ENCODE data around the gene DGAT2.

The DGAT2 gene

DNA sequence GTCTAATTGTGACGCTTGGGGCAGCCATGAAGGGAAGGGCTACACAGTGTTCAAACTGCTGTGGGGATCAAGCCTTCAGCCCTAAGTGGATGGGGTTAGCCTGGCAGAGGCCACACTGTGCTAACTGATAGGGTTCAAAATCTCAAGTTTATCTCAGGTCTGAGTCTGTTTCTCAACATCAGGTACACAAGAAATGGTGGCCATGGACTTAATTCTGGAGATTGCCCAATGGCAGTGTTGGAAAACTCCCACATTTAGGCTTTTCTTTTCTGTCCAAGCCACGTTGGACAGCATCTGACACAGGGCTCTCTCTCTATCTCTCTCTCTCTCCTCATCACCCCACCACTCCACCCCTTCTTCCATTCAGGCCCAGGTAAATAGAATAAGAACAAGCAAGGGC, 10.9 kb upstream of the DGAT2 start:
- DNase-seq: no peak

- DNase-seq: no peak
Measured at GRCh38 chr11:75759832-75760231, 8.7 kb upstream of the DGAT2 start.

DNA sequence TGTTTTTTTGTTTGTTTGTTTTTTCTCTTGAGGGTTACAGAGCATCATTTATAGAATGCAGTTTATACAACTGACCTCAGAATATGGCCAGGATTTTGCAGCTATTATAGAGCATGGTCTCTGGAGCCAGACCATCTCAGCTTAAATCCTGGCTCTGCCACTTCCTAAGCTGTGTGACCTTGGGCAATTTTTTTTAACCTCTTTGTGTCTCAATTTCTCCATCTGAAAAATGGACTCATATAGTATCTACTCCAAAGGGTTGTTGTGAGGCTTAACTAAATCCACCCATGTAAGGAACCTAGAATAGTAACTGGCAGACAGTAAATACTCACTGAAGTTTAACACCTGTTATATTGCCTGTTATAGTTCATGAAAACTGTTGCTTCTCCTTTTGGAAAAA, 8.3 kb upstream of the DGAT2 start:
- no peak for DNase-seq

- DNase-seq: no peak
Measured at GRCh38 chr11:75760710-75761493, 7.7 kb upstream of the DGAT2 start.

- DNase-seq: no peak
Measured at GRCh38 chr11:75762158-75762557, 6.4 kb upstream of the DGAT2 start.

GRCh38 chr11:75762885-75763284, 5.7 kb upstream of the DGAT2 start:
- no peak for DNase-seq

- DNase-seq: no peak
Measured at GRCh38 chr11:75763846-75764245, 4.7 kb upstream of the DGAT2 start.

GRCh38 chr11:75765116-75765515, 3.5 kb upstream of the DGAT2 start:
- no peak for DNase-seq

- DNase-seq: no peak
Measured at GRCh38 chr11:75766443-75767227, 1.9 kb upstream of the DGAT2 start.

DNA sequence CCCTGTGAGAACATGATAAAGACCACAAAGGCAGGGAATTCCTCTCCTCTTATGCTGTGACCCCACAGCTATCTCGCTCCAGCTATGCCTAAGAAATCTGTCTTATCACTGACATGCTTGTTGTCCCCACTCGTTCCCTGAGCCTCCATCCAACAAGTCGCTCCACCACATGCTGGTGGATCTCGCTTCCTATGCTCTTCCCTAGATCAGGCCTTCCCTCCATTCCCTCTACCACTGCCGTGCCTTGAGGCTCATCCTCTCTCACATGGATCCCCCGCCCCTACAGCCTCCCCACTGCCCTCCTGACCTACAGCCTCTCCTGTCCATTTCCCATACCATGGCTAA, 1.4 kb upstream of the DGAT2 start:
- no peak for DNase-seq

DNA sequence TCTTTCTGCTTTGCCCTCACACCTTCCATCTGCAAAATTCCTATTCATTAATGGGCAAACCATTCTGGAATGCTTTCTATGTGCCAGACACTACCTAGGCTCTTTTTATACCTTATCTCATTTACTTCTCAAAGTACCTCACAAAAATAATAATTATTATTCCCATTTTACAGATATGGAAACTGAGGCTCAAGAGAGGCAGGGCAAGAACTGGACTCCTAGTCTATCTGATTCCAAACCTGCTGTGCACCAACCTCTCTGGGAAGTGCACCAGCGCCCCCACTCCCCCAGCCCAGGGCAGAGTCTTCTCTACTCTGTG, 826 bp upstream of the DGAT2 start:
- DNase-seq: no peak

DNA sequence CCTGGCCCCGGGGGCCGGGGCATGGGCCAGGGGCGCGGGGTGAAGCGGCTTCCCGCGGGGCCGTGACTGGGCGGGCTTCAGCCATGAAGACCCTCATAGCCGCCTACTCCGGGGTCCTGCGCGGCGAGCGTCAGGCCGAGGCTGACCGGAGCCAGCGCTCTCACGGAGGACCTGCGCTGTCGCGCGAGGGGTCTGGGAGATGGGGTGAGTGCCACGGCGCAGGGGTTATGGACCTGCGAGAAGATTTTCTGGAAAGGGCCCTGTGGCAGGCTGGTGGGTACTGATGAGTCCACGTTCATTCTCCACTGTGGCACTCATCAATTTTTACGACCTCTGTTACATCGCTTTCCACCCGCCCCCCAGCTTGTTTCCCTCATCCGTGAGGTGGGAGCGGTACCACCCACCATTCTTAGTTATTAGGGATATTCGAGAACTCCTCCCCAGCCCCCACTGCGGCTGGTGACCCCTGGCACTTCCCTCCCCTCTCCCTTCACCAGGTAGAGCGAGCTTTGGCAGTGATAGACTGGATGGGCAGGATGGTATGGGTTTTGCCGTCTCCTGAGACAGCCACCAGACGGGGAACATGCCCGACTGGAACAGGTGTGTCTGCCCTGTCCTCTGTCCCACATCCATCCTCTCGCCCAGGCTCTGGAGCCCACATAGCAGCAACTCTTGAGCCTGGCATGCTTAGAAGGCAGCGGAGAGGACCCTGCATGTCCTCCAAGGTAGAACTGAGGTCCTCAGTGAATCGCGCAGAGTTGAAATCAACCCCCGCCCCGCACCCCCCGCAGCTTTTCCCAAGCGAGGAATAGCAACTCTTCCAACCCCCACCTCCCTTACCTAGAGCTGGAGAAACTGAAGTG, 562 bp downstream of the DGAT2 start:
- DNase-seq: no peak

DNA sequence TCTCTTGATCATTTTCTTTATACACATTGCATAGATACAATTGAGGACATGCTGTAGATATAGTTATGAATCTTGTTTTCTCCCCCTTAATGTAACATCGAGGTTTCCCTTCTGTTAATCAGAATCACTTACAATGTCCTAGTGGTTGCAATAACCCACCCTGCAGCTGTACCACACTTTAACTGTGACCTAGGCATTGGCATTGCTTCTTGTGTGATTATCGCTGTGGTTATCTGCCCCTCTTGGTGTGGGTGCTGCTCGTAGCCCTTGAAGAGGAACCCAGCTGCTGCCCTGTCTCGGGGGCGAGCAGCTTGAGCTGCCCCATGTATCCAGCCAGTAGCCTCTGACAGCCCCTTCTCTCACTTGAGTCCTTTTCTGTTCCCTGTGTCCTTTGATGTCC, 1.5 kb downstream of the DGAT2 start:
- no peak for DNase-seq

DNA sequence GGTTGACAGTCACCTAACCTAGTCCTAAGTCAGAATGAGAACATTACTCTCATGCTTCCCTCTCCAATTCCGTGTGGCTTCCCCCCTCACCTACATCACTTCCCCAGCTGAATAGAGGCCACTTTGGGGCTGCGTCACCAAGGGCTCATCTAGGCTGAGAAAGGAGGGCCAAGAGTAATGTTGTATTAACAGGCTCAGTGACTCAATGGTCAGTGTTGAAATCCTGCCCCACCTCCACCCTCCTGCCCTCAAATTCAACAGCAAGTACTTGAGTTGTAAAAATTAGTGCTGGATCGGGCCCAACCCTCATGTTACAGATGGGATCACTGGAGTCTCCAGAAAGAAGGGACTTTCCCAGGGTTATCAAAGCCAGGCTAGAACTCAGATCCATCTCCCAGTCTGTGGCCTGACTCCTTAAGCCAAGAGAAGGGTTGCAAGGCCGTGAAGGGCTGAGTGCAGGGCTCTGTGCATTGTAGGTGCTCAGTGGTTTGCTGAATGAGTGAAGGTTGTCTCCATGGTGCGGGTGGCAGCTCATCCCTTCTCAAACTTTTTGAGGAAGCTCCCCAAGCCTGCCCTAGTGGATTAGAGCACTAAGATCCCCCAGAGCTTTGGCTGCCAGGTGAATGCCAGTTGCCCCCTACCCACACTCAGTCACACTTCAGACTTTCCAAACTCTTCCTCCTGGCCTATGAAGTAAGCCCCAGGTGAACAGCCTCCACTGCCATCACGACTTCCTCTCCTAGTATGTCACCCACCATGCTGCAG, 3.2 kb downstream of the DGAT2 start:
- no peak for DNase-seq

DNA sequence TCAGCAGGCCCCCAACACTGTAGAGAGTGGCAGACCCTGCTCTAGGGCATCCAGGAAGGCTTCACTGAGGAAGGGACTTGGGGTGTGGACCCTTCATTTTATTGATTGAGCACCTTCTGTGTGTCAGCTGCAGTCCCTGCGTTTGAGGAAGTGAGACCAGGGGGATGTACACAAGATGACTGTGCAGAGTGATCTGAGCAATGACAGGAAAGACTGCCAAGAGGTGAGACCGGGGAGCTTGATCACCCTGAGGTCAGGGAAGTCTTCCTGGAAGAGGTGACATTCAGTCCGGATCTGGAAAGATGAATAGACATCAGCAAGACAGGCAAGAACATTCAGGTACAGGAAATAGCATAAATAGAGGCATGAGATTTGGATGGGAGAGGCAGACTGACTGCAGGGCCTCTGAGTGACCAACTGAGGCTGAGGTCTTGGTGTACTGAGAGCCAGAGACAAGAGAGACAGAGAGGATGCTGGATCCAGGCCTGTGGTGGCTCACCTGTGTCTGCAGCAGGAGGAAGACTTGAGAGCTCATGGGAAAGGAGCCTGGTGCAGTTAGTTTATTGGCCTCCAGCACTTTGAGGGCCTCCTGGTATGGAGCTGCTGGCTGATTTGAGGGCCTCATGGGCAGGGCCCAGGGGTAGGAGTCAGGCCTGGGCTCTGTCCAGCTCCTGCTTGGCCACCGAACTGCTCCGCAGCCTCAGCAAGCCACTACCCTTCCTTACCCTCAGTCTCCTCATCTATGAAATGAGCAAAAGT, 5.2 kb downstream of the DGAT2 start:
- DNase-seq: no peak

- DNase-seq: no peak
Measured at GRCh38 chr11:75775056-75775455, 6.5 kb downstream of the DGAT2 start.

GRCh38 chr11:75776546-75776945, 8.0 kb downstream of the DGAT2 start:
- no peak for DNase-seq

DNA sequence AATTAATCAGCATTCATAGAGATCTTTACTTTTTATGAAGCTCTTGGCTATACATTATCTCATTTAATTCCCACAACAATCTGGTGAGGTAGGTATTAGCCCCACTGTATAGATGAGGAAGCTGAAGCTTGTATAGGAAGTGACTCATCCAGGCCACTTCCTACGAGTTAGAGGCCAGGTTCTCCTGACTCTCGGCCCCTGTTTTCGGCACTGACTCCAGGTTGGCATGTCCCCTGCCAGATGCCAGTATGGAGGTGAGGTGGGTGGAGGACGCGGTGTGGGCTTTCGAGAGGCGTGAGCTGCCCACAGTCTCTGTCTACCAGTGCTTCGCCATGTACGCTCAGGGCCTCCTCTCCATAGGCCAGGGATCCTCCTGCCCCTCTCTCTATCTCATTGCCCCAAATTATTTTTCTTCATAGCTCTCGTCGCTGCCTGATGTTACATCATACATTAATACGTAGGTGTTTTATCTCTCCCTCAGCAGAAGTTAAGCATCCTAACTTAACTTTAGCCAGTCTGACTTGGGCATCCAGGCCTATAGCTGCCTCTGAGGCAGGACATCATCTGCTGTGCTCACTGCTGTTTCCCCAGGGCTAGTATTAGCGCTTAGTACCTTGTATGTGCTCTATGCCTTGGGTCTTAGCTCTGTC, 9.0 kb downstream of the DGAT2 start:
- DNase-seq: no peak

DNA sequence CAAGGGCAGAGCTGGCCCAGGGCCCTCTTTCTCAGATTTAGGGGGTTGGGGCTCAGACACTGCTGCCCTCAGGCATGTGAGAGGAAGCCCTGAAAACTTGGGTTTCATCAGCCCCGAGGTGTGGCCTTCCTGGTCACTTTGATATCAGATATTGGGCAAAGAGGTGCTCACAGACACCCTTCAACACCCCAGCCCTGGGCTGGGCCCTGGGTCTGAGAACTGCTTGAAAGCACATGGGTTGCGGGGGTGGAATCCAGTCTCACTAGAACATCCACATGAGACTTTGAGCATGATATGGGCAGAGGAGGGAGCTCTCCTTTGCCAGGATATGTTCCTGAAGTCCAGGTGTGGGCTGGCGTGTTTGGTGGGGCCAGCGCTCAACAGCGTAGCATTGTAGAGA, 10.4 kb downstream of the DGAT2 start:
- DNase-seq: no peak

- no peak for DNase-seq
Measured at GRCh38 chr11:75779960-75780359, 11.4 kb downstream of the DGAT2 start.

GRCh38 chr11:75780888-75781287, 12.3 kb downstream of the DGAT2 start:
- no peak for DNase-seq

- no peak for DNase-seq
Measured at GRCh38 chr11:75781296-75781695, 12.7 kb downstream of the DGAT2 start.

Data from NCI-H510A treated with DMSO at 0.1 percent for 48 hours (cell line).